Measurements from ENCODE around the gene TIAL1.

DNA sequence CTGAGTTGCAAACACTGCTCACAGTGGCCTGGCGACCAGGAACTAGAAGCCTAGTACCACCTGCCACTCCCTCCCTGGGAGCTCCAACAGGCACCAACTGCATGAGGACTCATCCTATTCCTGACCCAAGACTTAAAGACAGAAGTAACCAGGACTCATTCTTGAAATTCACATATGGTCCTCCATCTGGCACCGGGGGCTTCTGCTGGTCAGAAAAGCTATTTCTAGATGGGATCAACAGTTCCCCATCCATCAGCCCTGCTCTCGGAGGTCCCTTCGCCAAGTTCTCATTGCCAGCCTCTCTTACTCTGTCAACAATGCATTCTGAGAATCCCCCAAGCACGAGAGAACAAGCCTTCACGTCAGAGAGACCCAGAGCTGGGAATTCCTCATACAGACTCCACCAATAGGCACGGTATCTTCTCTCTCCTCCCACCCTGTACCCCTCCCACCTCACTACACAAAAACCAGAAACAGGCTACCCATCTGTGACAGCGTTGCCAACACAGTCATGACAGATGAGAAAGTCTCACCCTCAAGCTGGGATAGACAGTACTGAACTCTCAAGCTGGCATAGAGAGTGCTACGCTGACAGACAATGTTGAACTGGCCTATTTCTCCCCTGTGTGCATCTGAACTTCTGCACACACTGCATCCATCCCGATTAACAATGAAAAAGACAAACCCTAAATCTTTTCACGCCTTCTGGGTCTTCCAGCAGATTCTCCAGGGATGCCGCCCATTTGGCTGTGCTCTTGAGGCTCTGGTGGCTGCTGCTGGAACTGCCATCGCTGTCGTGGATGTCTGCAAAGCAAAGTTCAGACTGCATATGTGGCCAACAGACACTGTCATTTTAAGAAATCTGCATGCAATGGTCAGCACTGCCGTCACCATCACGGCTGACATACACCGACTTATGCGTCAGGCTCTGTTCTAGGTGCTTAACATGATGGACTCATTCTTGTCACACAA lies 69.9 kb downstream of the TIAL1 start:
- TF ChIP-seq, protein P1, sequence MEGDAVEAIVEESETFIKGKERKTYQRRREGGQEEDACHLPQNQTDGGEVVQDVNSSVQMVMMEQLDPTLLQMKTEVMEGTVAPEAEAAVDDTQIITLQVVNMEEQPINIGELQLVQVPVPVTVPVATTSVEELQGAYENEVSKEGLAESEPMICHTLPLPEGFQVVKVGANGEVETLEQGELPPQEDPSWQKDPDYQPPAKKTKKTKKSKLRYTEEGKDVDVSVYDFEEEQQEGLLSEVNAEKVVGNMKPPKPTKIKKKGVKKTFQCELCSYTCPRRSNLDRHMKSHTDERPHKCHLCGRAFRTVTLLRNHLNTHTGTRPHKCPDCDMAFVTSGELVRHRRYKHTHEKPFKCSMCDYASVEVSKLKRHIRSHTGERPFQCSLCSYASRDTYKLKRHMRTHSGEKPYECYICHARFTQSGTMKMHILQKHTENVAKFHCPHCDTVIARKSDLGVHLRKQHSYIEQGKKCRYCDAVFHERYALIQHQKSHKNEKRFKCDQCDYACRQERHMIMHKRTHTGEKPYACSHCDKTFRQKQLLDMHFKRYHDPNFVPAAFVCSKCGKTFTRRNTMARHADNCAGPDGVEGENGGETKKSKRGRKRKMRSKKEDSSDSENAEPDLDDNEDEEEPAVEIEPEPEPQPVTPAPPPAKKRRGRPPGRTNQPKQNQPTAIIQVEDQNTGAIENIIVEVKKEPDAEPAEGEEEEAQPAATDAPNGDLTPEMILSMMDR (IDR thresholded peaks at IDR 0.05), result no peak
- no peak for TF ChIP-seq POLR2AphosphoS5 (IDR thresholded peaks at IDR 0.05)
- no peak for TF ChIP-seq POLR2A (IDR thresholded peaks at IDR 0.05)

Data from breast epithelium (tissue), 3 donors.